ENCODE results near the gene ANKS1B. TPM values are rescaled to one million over a fixed set of nuclear protein-coding genes. Genes with fewer than 3 reads are reported as not detected.

Gene ANKS1B
- total RNA-seq, 1 experiment from 2014 or later: 9.7 TPM

GRCh38 chr12:99573980-99574379, 410.8 kb downstream of the ANKS1B start:
- no peaks in the 10 kb centered on the region for H3K36me3 ChIP-seq (ENCODE audit: control insufficient read depth, insufficient read depth, low read length)
- no peaks in the 10 kb centered on the region for H3K4me1 ChIP-seq (ENCODE audit: control insufficient read depth, insufficient read depth, low read length)
- BruUV-seq (replicated peaks): no TSS peak
- ChIA-PET CTCF (no interaction called here), POLR2A (interaction anchor here (0.6 kb wide), 1 partner anchor 163 kb away, joined by 3 read pairs; no protein-coding TSS in a partner anchor)
- peaks cover 2% of the 10 kb centered on the region; the same call in 1 of the 2 replicates for H3K9me3 ChIP-seq (ENCODE audit: control insufficient read depth, insufficient read depth, low read depth, low read length)
- no peak overlapping the region for H3K27ac ChIP-seq (ENCODE audit: low read length)
- DNase-seq (ENCODE audit: low read depth, low spot score) (no peak), ATAC-seq (no peak)
- no peaks in the 10 kb centered on the region for H3K27me3 ChIP-seq (ENCODE audit: control insufficient read depth, insufficient read depth, low read length)
- intact Hi-C loops (cut with micrococcal nuclease; ENCODE audit: unreplicated experiment): no loop called here
- H3K4me3 ChIP-seq (ENCODE audit: low read depth in 2 of 2, low read length in 2 of 2): no peak overlapping the region
- TF ChIP-seq SIN3A (IDR thresholded peaks at IDR 0.05; ENCODE audit: borderline replicate concordance, insufficient read depth, low read depth, low read length) (no peak), CTCF (IDR thresholded peaks at IDR 0.05) (no peak), REST (IDR thresholded peaks at IDR 0.05; ENCODE audit: insufficient read depth in 1 of 2, low read depth in 2 of 2, low read length in 1 of 2) (no peak)
- in situ Hi-C loops (cut with HindIII; ENCODE audit: low pct_unique_long_range_greater_than_20kb, low sequenced_read_pairs): no loop called here

- ChIA-PET POLR2A (no interaction called here), CTCF (no interaction called here)
- Histone ChIP-seq H3K4me3 (ENCODE audit: low read depth in 2 of 2, low read length in 2 of 2) (no peak overlapping the region), H3K36me3 (ENCODE audit: control insufficient read depth, insufficient read depth, low read length) (no peaks in the 10 kb centered on the region), H3K27me3 (ENCODE audit: control insufficient read depth, insufficient read depth, low read length) (no peaks in the 10 kb centered on the region), H3K4me1 (ENCODE audit: control insufficient read depth, insufficient read depth, low read length) (no peaks in the 10 kb centered on the region), H3K27ac (ENCODE audit: low read length) (no peak overlapping the region), H3K9me3 (ENCODE audit: control insufficient read depth, insufficient read depth, low read depth, low read length) (no peaks in the 10 kb centered on the region)
- in situ Hi-C loops (cut with HindIII; ENCODE audit: low pct_unique_long_range_greater_than_20kb, low sequenced_read_pairs): no loop called here
- no peak for TF ChIP-seq TCF7L2 (IDR thresholded peaks at IDR 0.05; ENCODE audit: low read depth, low read length)
- TF ChIP-seq POLR2AphosphoS5 (IDR thresholded peaks at IDR 0.05; ENCODE audit: low read depth, low read length): no peak
- no peak for TF ChIP-seq CTCF (IDR thresholded peaks at IDR 0.05)
- no peak for TF ChIP-seq SIN3A (IDR thresholded peaks at IDR 0.05; ENCODE audit: borderline replicate concordance, insufficient read depth, low read depth, low read length)
- TF ChIP-seq REST (IDR thresholded peaks at IDR 0.05; ENCODE audit: insufficient read depth in 1 of 2, low read depth in 2 of 2, low read length in 1 of 2): no peak
- ATAC-seq (no peak), DNase-seq (ENCODE audit: low read depth, low spot score) (no peak)
- BruUV-seq (replicated peaks): no TSS peak
- intact Hi-C loops (cut with micrococcal nuclease; ENCODE audit: unreplicated experiment): no loop called here
Observed at GRCh38 chr12:99567072-99567471, 417.7 kb downstream of the ANKS1B start.
